IPS-18a (cell line): ENCODE measurements around the gene ACAT1.

Source experiments
- H3K27ac ChIP-seq: one replicate; pipeline ENCODE4 v1.5.1; 2013; ENCODE audit warnings: low read length
- H3K27me3 ChIP-seq: one replicate; pipeline ENCODE4 v1.6.1; 2013; ENCODE audit warnings: mild to moderate bottlenecking, low read length; ENCODE audit not compliant: control insufficient read depth, insufficient read depth
- H3K36me3 ChIP-seq: one replicate; pipeline ENCODE4 v1.6.1; 2013; ENCODE audit warnings: low read depth, low read length; ENCODE audit not compliant: control insufficient read depth
- H3K4me1 ChIP-seq: one replicate; pipeline ENCODE4 v1.6.1; 2013; ENCODE audit warnings: low read depth, low read length; ENCODE audit not compliant: control insufficient read depth
- H3K4me3 ChIP-seq: one replicate; pipeline ENCODE4 v1.5.1; 2013; ENCODE audit warnings: low read length
- H3K9ac ChIP-seq: one replicate; pipeline ENCODE4 v1.6.1; 2013; ENCODE audit warnings: mild to moderate bottlenecking, low read length, moderate library complexity
- H3K9me3 ChIP-seq: one replicate; pipeline ENCODE4 v1.6.1; 2013; ENCODE audit warnings: low read depth, low read length; ENCODE audit not compliant: control insufficient read depth

ACAT1 gene

GRCh38 chr11:108121274-108122155 is at the start of gene ACAT1:
ACAT1 (plus strand) TSS chr11:108121567; CDS start chr11:108121607, 40 bp downstream.
- no peaks in the 10 kb centered on the region for H3K36me3 ChIP-seq
- H3K27ac ChIP-seq: no peak within 1 kb of the TSS
- H3K4me1 ChIP-seq: peaks cover 9% of the 10 kb centered on the region
- H3K4me3 ChIP-seq: peak within 1 kb of the TSS; percentile 87
- H3K27me3 ChIP-seq: peaks cover 11% of the 10 kb centered on the region
- H3K9me3 ChIP-seq: no peaks in the 10 kb centered on the region
- H3K9ac ChIP-seq: peak within 1 kb of the TSS; percentile 65

GRCh38 chr11:108084811-108085210 is 36.6 kb upstream of the ACAT1 start:
- no peaks in the 10 kb centered on the region for H3K27me3 ChIP-seq
- H3K9ac ChIP-seq: no peak overlapping the region
- no peaks in the 10 kb centered on the region for H3K4me1 ChIP-seq
- peaks cover 17% of the 10 kb centered on the region for H3K36me3 ChIP-seq
- no peaks in the 10 kb centered on the region for H3K9me3 ChIP-seq
- no peak overlapping the region for H3K27ac ChIP-seq
- no peak overlapping the region for H3K4me3 ChIP-seq

GRCh38 chr11:108085672-108086071 is 35.7 kb upstream of the ACAT1 start:
- H3K4me3 ChIP-seq: no peak overlapping the region
- H3K9ac ChIP-seq: no peak overlapping the region
- no peak overlapping the region for H3K27ac ChIP-seq
- no peaks in the 10 kb centered on the region for H3K27me3 ChIP-seq
- H3K4me1 ChIP-seq: no peaks in the 10 kb centered on the region
- no peaks in the 10 kb centered on the region for H3K9me3 ChIP-seq
- peaks cover 17% of the 10 kb centered on the region for H3K36me3 ChIP-seq

GRCh38 chr11:108092134-108092533 is 29.2 kb upstream of the ACAT1 start:
- peaks cover 26% of the 10 kb centered on the region for H3K36me3 ChIP-seq

GRCh38 chr11:108093128-108093904 is 28.1 kb upstream of the ACAT1 start:
- Histone ChIP-seq H3K4me1 (no peaks in the 10 kb centered on the region), H3K4me3 (no peak overlapping the region), H3K9ac (no peak overlapping the region), H3K27me3 (no peaks in the 10 kb centered on the region), H3K27ac (no peak overlapping the region), H3K9me3 (no peaks in the 10 kb centered on the region), H3K36me3 (peaks cover 35% of the 10 kb centered on the region)

More at GRCh38 chr11:108092134-108092533, 29.2 kb upstream of the ACAT1 start:
- Histone ChIP-seq H3K4me3 (no peak overlapping the region), H3K9ac (no peak overlapping the region), H3K9me3 (no peaks in the 10 kb centered on the region), H3K4me1 (no peaks in the 10 kb centered on the region), H3K27me3 (no peaks in the 10 kb centered on the region), H3K27ac (no peak overlapping the region)

GRCh38 chr11:108097179-108097578 is 24.2 kb upstream of the ACAT1 start:
- Histone ChIP-seq H3K27ac (no peak overlapping the region), H3K27me3 (no peaks in the 10 kb centered on the region)

GRCh38 chr11:108101090-108101775 is 20.1 kb upstream of the ACAT1 start:
- H3K27ac ChIP-seq: no peak overlapping the region
- H3K36me3 ChIP-seq: peaks cover 39% of the 10 kb centered on the region
- H3K4me1 ChIP-seq: no peaks in the 10 kb centered on the region
- no peak overlapping the region for H3K9ac ChIP-seq
- H3K9me3 ChIP-seq: no peaks in the 10 kb centered on the region
- H3K4me3 ChIP-seq: no peak overlapping the region
- no peaks in the 10 kb centered on the region for H3K27me3 ChIP-seq

More at GRCh38 chr11:108097179-108097578, 24.2 kb upstream of the ACAT1 start:
- no peak overlapping the region for H3K4me3 ChIP-seq
- peaks cover 39% of the 10 kb centered on the region for H3K36me3 ChIP-seq
- no peak overlapping the region for H3K9ac ChIP-seq
- no peaks in the 10 kb centered on the region for H3K9me3 ChIP-seq
- no peaks in the 10 kb centered on the region for H3K4me1 ChIP-seq

GRCh38 chr11:108111126-108111525 is 10.2 kb upstream of the ACAT1 start:
- no peaks in the 10 kb centered on the region for H3K36me3 ChIP-seq
- no peaks in the 10 kb centered on the region for H3K4me1 ChIP-seq
- H3K9me3 ChIP-seq: no peaks in the 10 kb centered on the region
- no peaks in the 10 kb centered on the region for H3K27me3 ChIP-seq
- no peak overlapping the region for H3K27ac ChIP-seq
- H3K9ac ChIP-seq: no peak overlapping the region
- no peak overlapping the region for H3K4me3 ChIP-seq

GRCh38 chr11:108112057-108112456 is 9.3 kb upstream of the ACAT1 start:
- H3K4me1 ChIP-seq: no peaks in the 10 kb centered on the region
- H3K27me3 ChIP-seq: no peaks in the 10 kb centered on the region
- no peak overlapping the region for H3K9ac ChIP-seq
- H3K27ac ChIP-seq: no peak overlapping the region
- no peaks in the 10 kb centered on the region for H3K36me3 ChIP-seq
- H3K9me3 ChIP-seq: no peaks in the 10 kb centered on the region
- no peak overlapping the region for H3K4me3 ChIP-seq

- H3K36me3 ChIP-seq: no peaks in the 10 kb centered on the region
- H3K4me3 ChIP-seq: no peak overlapping the region
- H3K27me3 ChIP-seq: no peaks in the 10 kb centered on the region
- no peak overlapping the region for H3K27ac ChIP-seq
- H3K9ac ChIP-seq: no peak overlapping the region
- no peaks in the 10 kb centered on the region for H3K4me1 ChIP-seq
- no peaks in the 10 kb centered on the region for H3K9me3 ChIP-seq
Observed at GRCh38 chr11:108115500-108116140, 5.7 kb upstream of the ACAT1 start.
